Duodenal mucosa (tissue), 2 donors: ENCODE results near the gene HSDL2.
"Not testable (repeated sequence)": the region's sequence is repeated elsewhere in the genome, so short reads cannot be mapped to it uniquely, and the experiment has no call there.

Experiments used
- H3K27ac ChIP-seq: one replicate; pipeline ENCODE4 v1.7.0; 2013; ENCODE audit warnings: low read depth, low read length
- H3K27me3 ChIP-seq, 2 donors: one replicate each; pipeline ENCODE4 v1.7.0; 2013; ENCODE audit warnings: low read length in 2 of 2, control low read depth in 1 of 2; ENCODE audit not compliant: insufficient read depth in 2 of 2, control insufficient read depth in 1 of 2
- H3K36me3 ChIP-seq, 2 donors: one replicate each; pipeline ENCODE4 v1.7.0; 2013; ENCODE audit warnings: low read length in 2 of 2, control low read depth in 1 of 2; ENCODE audit not compliant: insufficient read depth in 2 of 2, control insufficient read depth in 1 of 2
- H3K4me1 ChIP-seq, 2 donors: one replicate each; pipeline ENCODE4 v1.7.0; 2013; ENCODE audit warnings: low read length in 2 of 2, control low read depth in 1 of 2; ENCODE audit not compliant: insufficient read depth in 2 of 2, control insufficient read depth in 1 of 2
- H3K4me3 ChIP-seq, 2 donors: one replicate each; pipeline ENCODE4 v1.7.0; 2013; ENCODE audit warnings: low read length in 2 of 2, low read depth in 1 of 2
- H3K9ac ChIP-seq, 2 donors: one replicate each; pipeline ENCODE4 v1.7.0; 2013; ENCODE audit warnings: low read length in 2 of 2, low read depth in 1 of 2
- H3K9me3 ChIP-seq, 2 donors: one replicate each; pipeline ENCODE4 v1.7.0; 2013; ENCODE audit warnings: low read length in 2 of 2, control low read depth in 1 of 2; ENCODE audit not compliant: control insufficient read depth in 1 of 2

Gene HSDL2

DNA sequence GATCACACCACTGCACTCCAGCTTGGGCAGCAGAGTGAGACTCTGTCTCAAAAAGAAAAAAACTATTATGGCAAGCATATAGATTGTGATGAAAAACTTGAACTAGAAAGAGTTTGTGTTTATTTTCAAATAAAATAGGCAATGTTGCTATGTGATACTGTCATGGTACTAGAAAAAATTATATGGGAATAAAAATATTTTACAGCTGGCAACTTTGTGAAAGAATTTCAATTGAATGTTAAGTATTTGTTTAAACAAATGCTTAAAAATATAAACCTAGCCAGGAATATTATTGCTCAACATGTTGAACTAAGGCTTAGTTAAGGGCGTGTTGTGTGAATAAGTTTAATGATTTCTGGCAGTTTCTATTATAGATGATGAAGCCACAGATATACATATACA lies 31.7 kb downstream of the HSDL2 start:
- no peak overlapping the region for H3K9ac ChIP-seq
- no peaks in the 10 kb centered on the region for H3K4me1 ChIP-seq
- H3K4me3 ChIP-seq = no peak overlapping the region
- H3K9me3 ChIP-seq = no peaks in the 10 kb centered on the region
- H3K36me3 ChIP-seq = peaks cover 18 to 21% of the 10 kb centered on the region in 2 donors
- H3K27ac ChIP-seq = no peak overlapping the region
- H3K27me3 ChIP-seq = no peaks in the 10 kb centered on the region

GRCh38 chr9:112413728-112414127 lies 33.8 kb downstream of the HSDL2 start:
- H3K9me3 ChIP-seq, H3K9ac ChIP-seq, H3K4me1 ChIP-seq, H3K4me3 ChIP-seq, H3K36me3 ChIP-seq, H3K27ac ChIP-seq, H3K27me3 ChIP-seq: not testable (repeated sequence)

- Histone ChIP-seq H3K9ac (no peak overlapping the region), H3K9me3 (no peaks in the 10 kb centered on the region), H3K27ac (no peak overlapping the region), H3K4me3 (no peak overlapping the region), H3K27me3 (no peaks in the 10 kb centered on the region), H3K36me3 (peaks cover 0 to 16% of the 10 kb centered on the region in 2 donors), H3K4me1 (no peaks in the 10 kb centered on the region)
These were observed 40.3 kb downstream of the HSDL2 start for GRCh38 chr9:112420208-112420607.

DNA sequence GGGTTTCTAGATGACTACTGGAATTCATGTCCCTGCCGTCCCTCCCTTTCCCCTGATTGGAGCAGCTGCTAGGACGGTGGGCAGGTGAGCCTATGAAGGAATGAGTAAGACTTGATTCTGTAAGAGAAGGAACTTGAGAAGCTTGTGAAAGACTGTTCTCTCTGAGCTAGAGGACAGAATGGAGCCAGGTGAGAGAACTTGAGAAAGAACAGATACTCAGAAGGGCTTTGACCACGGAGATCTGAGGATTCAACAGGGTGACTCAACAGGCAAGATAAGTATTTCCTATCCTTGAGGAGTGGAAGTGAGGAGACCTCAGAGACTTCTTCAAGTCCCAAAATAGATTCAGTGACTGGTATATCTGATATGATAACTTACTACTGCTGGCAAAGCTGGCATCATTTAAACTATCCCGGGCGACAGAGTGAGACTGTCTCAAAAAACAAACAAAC lies 41.9 kb downstream of the HSDL2 start:
- no peak overlapping the region for H3K4me3 ChIP-seq
- H3K36me3 ChIP-seq = peaks cover 0 to 16% of the 10 kb centered on the region in 2 donors
- no peak overlapping the region for H3K27ac ChIP-seq
- no peaks in the 10 kb centered on the region for H3K9me3 ChIP-seq
- H3K27me3 ChIP-seq = no peaks in the 10 kb centered on the region
- H3K9ac ChIP-seq = no peak overlapping the region
- H3K4me1 ChIP-seq = no peaks in the 10 kb centered on the region

- H3K9ac ChIP-seq = no peak overlapping the region
- H3K27ac ChIP-seq = no peak overlapping the region
- no peaks in the 10 kb centered on the region for H3K9me3 ChIP-seq
- H3K27me3 ChIP-seq = no peaks in the 10 kb centered on the region
- no peaks in the 10 kb centered on the region for H3K4me1 ChIP-seq
- H3K36me3 ChIP-seq = peaks cover 0 to 16% of the 10 kb centered on the region in 2 donors
- no peak overlapping the region for H3K4me3 ChIP-seq
These were observed 42.7 kb downstream of the HSDL2 start for GRCh38 chr9:112422417-112423148.

DNA sequence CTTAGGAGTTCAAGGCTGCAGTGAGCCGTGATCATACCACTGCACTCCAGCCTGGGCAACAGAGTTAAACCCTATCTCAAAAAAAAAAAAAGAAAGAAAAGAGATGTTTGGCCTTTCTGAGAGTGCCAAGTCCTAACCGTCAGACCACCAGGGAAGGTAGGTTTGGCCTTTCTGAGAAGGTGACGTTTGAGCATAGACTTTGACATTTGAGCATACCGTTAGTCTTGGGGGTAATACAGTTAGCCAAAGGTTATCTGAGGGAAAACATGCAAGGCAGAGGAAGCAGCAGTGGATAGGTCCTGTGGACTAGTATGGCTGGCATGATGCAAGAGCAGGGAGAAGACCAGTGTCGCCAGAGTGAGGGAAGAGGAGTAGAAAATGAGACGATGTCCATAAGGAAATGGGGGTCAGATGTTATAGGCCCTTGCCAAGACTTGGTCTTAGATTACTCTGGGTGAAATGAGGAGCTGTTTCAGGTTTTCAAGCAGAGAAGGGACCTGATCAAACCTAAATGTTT lies 50.2 kb downstream of the HSDL2 start:
- H3K4me3 ChIP-seq = no peak overlapping the region
- H3K27ac ChIP-seq = no peak overlapping the region
- no peaks in the 10 kb centered on the region for H3K9me3 ChIP-seq
- H3K27me3 ChIP-seq = no peaks in the 10 kb centered on the region
- no peaks in the 10 kb centered on the region for H3K4me1 ChIP-seq
- no peak overlapping the region for H3K9ac ChIP-seq
- peaks cover 0 to 19% of the 10 kb centered on the region in 2 donors for H3K36me3 ChIP-seq

DNA sequence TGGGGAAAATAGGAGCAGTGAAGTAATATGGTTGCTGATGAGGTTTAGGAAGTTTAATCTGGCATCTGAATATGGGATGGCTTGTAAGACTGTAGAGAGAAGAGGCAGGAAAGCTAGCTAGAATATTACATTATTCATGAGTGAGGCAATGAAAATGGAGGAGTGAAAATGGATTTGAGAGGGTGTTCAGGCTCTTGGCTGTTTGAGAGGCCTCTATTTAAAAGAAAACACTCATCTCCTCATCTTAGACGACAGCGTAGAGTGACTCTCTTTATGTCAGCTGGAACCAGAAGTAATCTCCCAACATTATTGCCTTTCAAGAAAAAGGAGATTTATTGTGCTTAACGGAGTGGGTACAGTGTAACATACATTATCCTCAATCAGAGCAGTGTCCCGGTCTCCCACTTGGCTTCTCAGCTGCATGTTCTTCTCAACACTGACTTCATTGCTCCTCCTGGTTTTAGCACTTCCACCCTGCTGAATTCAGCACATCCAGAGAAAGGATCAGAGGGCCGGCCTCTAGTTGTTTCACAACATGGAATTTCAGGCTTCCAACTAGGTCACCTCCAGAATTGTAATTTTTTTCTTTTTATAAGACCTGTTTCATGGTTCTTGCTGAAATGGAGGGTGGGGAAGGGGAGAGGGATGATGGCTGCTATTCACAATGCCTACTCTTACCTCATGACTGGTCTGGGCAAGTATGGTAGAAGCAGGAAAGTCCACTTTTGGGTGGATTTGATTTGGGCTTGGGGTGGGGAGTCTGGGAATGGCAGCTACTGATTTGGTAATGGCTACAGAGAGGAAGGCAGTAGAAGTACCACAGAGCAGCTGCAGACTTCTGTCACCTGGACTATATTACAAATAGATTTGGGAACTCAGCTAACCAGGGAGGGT lies 53.8 kb downstream of the HSDL2 start:
- Histone ChIP-seq H3K4me3 (no peak overlapping the region), H3K9ac (no peak overlapping the region), H3K36me3 (peaks cover 0 to 15% of the 10 kb centered on the region in 2 donors), H3K27ac (no peak overlapping the region), H3K27me3 (no peaks in the 10 kb centered on the region), H3K4me1 (no peaks in the 10 kb centered on the region), H3K9me3 (no peaks in the 10 kb centered on the region)

GRCh38 chr9:112434487-112434886 lies 54.6 kb downstream of the HSDL2 start:
- Histone ChIP-seq H3K4me3 (no peak overlapping the region), H3K27ac (no peak overlapping the region), H3K4me1 (peaks cover 0 to under 1% of the 10 kb centered on the region in 2 donors), H3K9ac (no peak overlapping the region), H3K9me3 (no peaks in the 10 kb centered on the region), H3K36me3 (peaks cover 0 to 15% of the 10 kb centered on the region in 2 donors), H3K27me3 (no peaks in the 10 kb centered on the region)

GRCh38 chr9:112437406-112437805 lies 57.5 kb downstream of the HSDL2 start:
- Histone ChIP-seq H3K4me3 (no peak overlapping the region), H3K9ac (no peak overlapping the region), H3K27ac (no peak overlapping the region), H3K4me1 (peaks cover 8% of the 10 kb centered on the region in 2 donors), H3K36me3 (peaks cover 0 to 5% of the 10 kb centered on the region in 2 donors), H3K27me3 (no peaks in the 10 kb centered on the region), H3K9me3 (no peaks in the 10 kb centered on the region)

DNA sequence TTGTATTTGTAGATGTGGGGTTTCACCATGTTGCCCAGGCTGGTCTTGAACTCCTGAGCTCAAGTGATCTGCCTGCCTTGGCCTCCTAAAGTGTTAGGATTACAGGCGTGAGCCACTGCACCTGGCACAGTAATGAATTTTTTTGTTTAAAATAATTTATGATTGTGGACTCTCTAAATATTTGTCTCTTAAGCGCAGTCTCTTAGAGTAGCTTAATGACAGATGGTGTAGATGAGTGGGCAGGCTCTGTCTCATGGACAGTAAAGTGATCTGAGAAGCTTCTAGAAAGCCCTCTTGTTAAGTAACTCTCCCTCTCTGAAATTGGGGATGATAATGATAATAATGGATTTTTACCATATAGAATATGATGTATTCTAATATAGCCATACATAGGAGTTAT lies 59.3 kb downstream of the HSDL2 start:
- H3K9me3 ChIP-seq = no peaks in the 10 kb centered on the region
- no peak overlapping the region for H3K27ac ChIP-seq
- H3K4me1 ChIP-seq = peaks cover 8% of the 10 kb centered on the region in 2 donors
- no peaks in the 10 kb centered on the region for H3K27me3 ChIP-seq
- H3K4me3 ChIP-seq = no peak overlapping the region
- no peak overlapping the region for H3K9ac ChIP-seq
- H3K36me3 ChIP-seq = peaks cover 0 to 3% of the 10 kb centered on the region in 2 donors
